Mesendoderm (in vitro differentiated cells): ENCODE results near the gene HS3ST6.
"Not testable (repeated sequence)": the region's sequence is repeated elsewhere in the genome, so short reads cannot be mapped to it uniquely, and the experiment has no call there.

ENCODE experiments used
- DNase-seq: peaks from one replicate; pipeline ENCODE4 v3.0.0; 2013
- H2AK5ac ChIP-seq: 2 replicates; pipeline ENCODE4 v1.6.1; 2013; ENCODE audit warnings: low read length, inconsistent platforms
- H2BK120ac ChIP-seq: 2 replicates; pipeline ENCODE4 v1.6.1; 2013; ENCODE audit warnings: low read depth, mild to moderate bottlenecking, low read length, moderate library complexity, mixed read lengths
- H2BK15ac ChIP-seq: replicated peaks from 2 replicates; pipeline ENCODE4 v1.6.1; 2013; ENCODE audit warnings: low read depth, mild to moderate bottlenecking, moderate library complexity
- H2BK5ac ChIP-seq: 2 replicates; pipeline ENCODE4 v1.6.1; 2013; ENCODE audit warnings: low read length, inconsistent platforms
- H3K18ac ChIP-seq: 2 replicates; pipeline ENCODE4 v1.6.1; 2013; ENCODE audit warnings: mild to moderate bottlenecking, low read length, mixed read lengths
- H3K23ac ChIP-seq: one replicate; pipeline ENCODE4 v1.6.1; 2013; ENCODE audit warnings: low read length
- H3K27ac ChIP-seq: 2 replicates; pipeline ENCODE4 v1.5.1; 2013; ENCODE audit warnings: low read depth, mild to moderate bottlenecking, inconsistent platforms, low read length, moderate library complexity
- H3K27me3 ChIP-seq: 2 replicates; pipeline ENCODE4 v1.6.1; 2013; ENCODE audit warnings: low read length, control low read depth, mild to moderate bottlenecking, inconsistent platforms; ENCODE audit not compliant: insufficient read depth, poor library complexity
- H3K36me3 ChIP-seq: 2 replicates; pipeline ENCODE4 v1.6.1; 2013; ENCODE audit warnings: low read length, inconsistent platforms; ENCODE audit not compliant: control insufficient read depth, insufficient read depth
- H3K4ac ChIP-seq: one replicate; pipeline ENCODE4 v1.6.1; 2013; ENCODE audit warnings: low read depth, mild to moderate bottlenecking, low read length, moderate library complexity
- H3K4me1 ChIP-seq: 2 replicates; pipeline ENCODE4 v1.6.1; 2013; ENCODE audit warnings: low read depth, low read length, inconsistent platforms; ENCODE audit not compliant: control insufficient read depth
- H3K4me2 ChIP-seq: 2 replicates; pipeline ENCODE4 v1.6.1; 2013; ENCODE audit warnings: low read length
- H3K4me3 ChIP-seq: 2 replicates; pipeline ENCODE4 v1.5.1; 2013; ENCODE audit warnings: mild to moderate bottlenecking, low read length
- H3K56ac ChIP-seq: one replicate; pipeline ENCODE4 v1.6.1; 2013; ENCODE audit warnings: low read length
- H3K79me1 ChIP-seq: 2 replicates; pipeline ENCODE4 v1.6.1; 2013; ENCODE audit warnings: low read length, inconsistent platforms
- H3K79me2 ChIP-seq: 2 replicates; pipeline ENCODE4 v1.6.1; 2013; ENCODE audit warnings: mild to moderate bottlenecking, low read length; ENCODE audit not compliant: control insufficient read depth, insufficient read depth
- H3K9ac ChIP-seq: 2 replicates; pipeline ENCODE4 v1.6.1; 2013; ENCODE audit warnings: low read length, inconsistent platforms
- H4K5ac ChIP-seq: one replicate; pipeline ENCODE4 v1.6.1; 2013; ENCODE audit warnings: low read length
- H4K8ac ChIP-seq: one replicate; pipeline ENCODE4 v1.6.1; 2013; ENCODE audit warnings: low read depth, mild to moderate bottlenecking, control low read depth, low read length, moderate library complexity
- WGBS: extraction: QIAGEN DNeasy Blood & Tissue Kit; methylation state at CpG from one replicate; pipeline ENCODE4 v1.1.7; 2013; ENCODE audit warnings: low lambda C conversion rate, missing lambda C conversion rate; ENCODE audit not compliant: insufficient coverage; ENCODE audit errors: extremely low coverage; 5-methylcytosine and 5-hydroxymethylcytosine counted together

The HS3ST6 gene

GRCh38 chr16:1923299-1924034 lies 5.3 kb upstream of the HS3ST6 start:
- H3K4me1 ChIP-seq: no peaks in the 10 kb centered on the region
- H3K4ac ChIP-seq: no peak overlapping the region
- no peak overlapping the region for H2AK5ac ChIP-seq
- no peak overlapping the region for H3K27ac ChIP-seq
- no CpG with 5 or more reads among the region's 24 CpGs for WGBS
- H2BK5ac ChIP-seq: no peak overlapping the region
- no peak overlapping the region for H3K4me3 ChIP-seq
- H4K8ac ChIP-seq: no peak overlapping the region
- peak overlapping the region; percentile 35 for H3K23ac ChIP-seq
- no peaks in the 10 kb centered on the region for H3K79me2 ChIP-seq
- H2BK15ac ChIP-seq: no peak overlapping the region
- H4K5ac ChIP-seq: no peak overlapping the region
- peak overlapping the region; percentile 45 for H3K9ac ChIP-seq
- peak overlapping the region; percentile 38 for H3K4me2 ChIP-seq
- H3K36me3 ChIP-seq: no peaks in the 10 kb centered on the region
- H3K56ac ChIP-seq: peak overlapping the region; percentile 20
- peak overlapping the region; percentile 36 for H3K18ac ChIP-seq
- no peaks in the 10 kb centered on the region for H3K79me1 ChIP-seq
- peak; percentile 87 for DNase-seq
- H2BK120ac ChIP-seq: no peak overlapping the region
- peaks cover 20% of the 10 kb centered on the region for H3K27me3 ChIP-seq

GRCh38 chr16:1922357-1922756 lies 4.1 kb upstream of the HS3ST6 start:
- no peak overlapping the region for H3K4me3 ChIP-seq
- no peak overlapping the region for H3K9ac ChIP-seq
- H3K27me3 ChIP-seq: peaks cover 28% of the 10 kb centered on the region
- H3K4me1 ChIP-seq: no peaks in the 10 kb centered on the region
- H3K4me2 ChIP-seq: no peak overlapping the region
- no peak for DNase-seq
- H2BK5ac ChIP-seq: no peak overlapping the region
- no peak overlapping the region for H2BK120ac ChIP-seq
- no peak overlapping the region for H3K18ac ChIP-seq
- no peaks in the 10 kb centered on the region for H3K79me2 ChIP-seq
- no peaks in the 10 kb centered on the region for H3K36me3 ChIP-seq
- no peaks in the 10 kb centered on the region for H3K79me1 ChIP-seq
- H2BK15ac ChIP-seq: no peak overlapping the region
- H3K56ac ChIP-seq: no peak overlapping the region
- no CpG with 5 or more reads among the region's 8 CpGs for WGBS
- no peak overlapping the region for H3K27ac ChIP-seq
- H4K8ac ChIP-seq: no peak overlapping the region
- no peak overlapping the region for H3K4ac ChIP-seq
- no peak overlapping the region for H2AK5ac ChIP-seq
- no peak overlapping the region for H4K5ac ChIP-seq
- no peak overlapping the region for H3K23ac ChIP-seq

GRCh38 chr16:1920727-1921171 lies 2.5 kb upstream of the HS3ST6 start:
- no peak overlapping the region for H3K4ac ChIP-seq
- no peak overlapping the region for H2AK5ac ChIP-seq
- no peak overlapping the region for H2BK120ac ChIP-seq
- DNase-seq: peak; percentile 67
- no peaks in the 10 kb centered on the region for H3K79me1 ChIP-seq
- H3K36me3 ChIP-seq: no peaks in the 10 kb centered on the region
- H3K56ac ChIP-seq: peak overlapping the region; percentile 15
- H4K5ac ChIP-seq: no peak overlapping the region
- H2BK15ac ChIP-seq: no peak overlapping the region
- H3K79me2 ChIP-seq: no peaks in the 10 kb centered on the region
- H4K8ac ChIP-seq: no peak overlapping the region
- no peak overlapping the region for H3K4me2 ChIP-seq
- no peak overlapping the region for H3K4me3 ChIP-seq
- H3K9ac ChIP-seq: no peak overlapping the region
- no peak overlapping the region for H3K27ac ChIP-seq
- no CpG with 5 or more reads among the region's 15 CpGs for WGBS
- H3K23ac ChIP-seq: no peak overlapping the region
- H2BK5ac ChIP-seq: no peak overlapping the region
- peaks cover 34% of the 10 kb centered on the region for H3K27me3 ChIP-seq
- no peaks in the 10 kb centered on the region for H3K4me1 ChIP-seq
- H3K18ac ChIP-seq: no peak overlapping the region

- not testable (repeated sequence) for DNase-seq, H3K27ac ChIP-seq, H2BK15ac ChIP-seq, H3K18ac ChIP-seq, H2BK120ac ChIP-seq, H3K79me1 ChIP-seq, H2BK5ac ChIP-seq, H3K4me3 ChIP-seq, H4K8ac ChIP-seq, H3K36me3 ChIP-seq, H3K23ac ChIP-seq, H3K4me2 ChIP-seq, H3K4ac ChIP-seq, H4K5ac ChIP-seq, H2AK5ac ChIP-seq, H3K56ac ChIP-seq, H3K9ac ChIP-seq, H3K4me1 ChIP-seq, H3K79me2 ChIP-seq
- H3K27me3 ChIP-seq: peaks cover 34% of the 10 kb centered on the region
- no CpG with 5 or more reads among the region's 21 CpGs for WGBS
Measured at GRCh38 chr16:1920122-1920521, 1.9 kb upstream of the HS3ST6 start.

- no CpG with 5 or more reads among the region's 30 CpGs for WGBS
- no peaks in the 10 kb centered on the region for H3K36me3 ChIP-seq
- DNase-seq: no peak
- H3K4me1 ChIP-seq: no peaks in the 10 kb centered on the region
- H3K23ac ChIP-seq: no peak overlapping the region
- H3K9ac ChIP-seq: no peak overlapping the region
- no peak overlapping the region for H2AK5ac ChIP-seq
- H3K56ac ChIP-seq: no peak overlapping the region
- no peak overlapping the region for H3K4me3 ChIP-seq
- no peaks in the 10 kb centered on the region for H3K79me2 ChIP-seq
- no peaks in the 10 kb centered on the region for H3K79me1 ChIP-seq
- no peak overlapping the region for H3K18ac ChIP-seq
- H3K27ac ChIP-seq: no peak overlapping the region
- H4K5ac ChIP-seq: no peak overlapping the region
- H2BK5ac ChIP-seq: no peak overlapping the region
- H3K27me3 ChIP-seq: peaks cover 34% of the 10 kb centered on the region
- no peak overlapping the region for H2BK15ac ChIP-seq
- H3K4ac ChIP-seq: no peak overlapping the region
- H2BK120ac ChIP-seq: no peak overlapping the region
- H3K4me2 ChIP-seq: no peak overlapping the region
- no peak overlapping the region for H4K8ac ChIP-seq
Measured at GRCh38 chr16:1919327-1919998, 1.2 kb upstream of the HS3ST6 start.
